Uterus (tissue), 4 donors: Measurements from ENCODE around the gene DUSP10. TPM values are rescaled to one million over a fixed set of nuclear protein-coding genes. Genes with fewer than 3 reads are reported as not detected.

Experiments
- DNase-seq, 2 donors: peaks; one replicate each; pipeline ENCODE4 v3.0.0-alpha.2; 2019 to 2020
- H3K27ac ChIP-seq, 2 donors: fragments of 200-600 bp; sonication (generic); 1 replicate in 1 of 2; 2 replicates in 1 of 2; pipeline ENCODE4 v1.5.1; 2016 to 2018
- H3K27me3 ChIP-seq, 2 donors: fragments of 200-600 bp; sonication (generic); one replicate each; pipeline ENCODE4 v1.5.1; 2018 to 2019; ENCODE audit warnings: control low read depth in 1 of 2
- H3K36me3 ChIP-seq, 2 donors: fragments of 200-600 bp; sonication (generic); one replicate each; pipeline ENCODE4 v1.5.1; 2019; ENCODE audit warnings: control low read depth in 1 of 2
- H3K4me1 ChIP-seq, 2 donors: fragments of 200-600 bp; sonication (generic); one replicate each; pipeline ENCODE4 v1.5.1; 2018 to 2019; ENCODE audit warnings: control low read depth in 1 of 2
- H3K4me3 ChIP-seq, 2 donors: fragments of 200-600 bp; sonication (generic); 1 replicate in 1 of 2; 2 replicates in 1 of 2; pipeline ENCODE4 v1.5.1; 2018 to 2019; ENCODE audit warnings: mild to moderate bottlenecking in 1 of 2
- H3K9me3 ChIP-seq, 2 donors: fragments of 200-600 bp; sonication (generic); one replicate each; pipeline ENCODE4 v1.5.1; 2019; ENCODE audit warnings: control low read depth in 1 of 2
- POLR2A ChIP-seq, 2 donors: fragments of 450-650 bp; IDR thresholded peaks; one replicate each; pipeline ENCODE4 v1.6.1; 2016; ENCODE audit warnings: antibody characterized with exemption in 2 of 2, mild to moderate bottlenecking in 1 of 2, moderate library complexity in 1 of 2
- intact Hi-C: fragments of 100-400 bp; cut with DNase I; formaldehyde crosslinking; loops from one replicate; pipeline ENCODE4 v1.15.1; 2023; ENCODE audit warnings: low total_unique reads
- total RNA-seq, 4 donors: library from RNA; depleted of rRNA in 3 of 4; stranded (reverse); fragments of >200 nt in 3 of 4; gene quantifications; one replicate each; pipeline versions ENCODE4 v1.1.0 to v1.2.4, GENCODE V29; 2014 to 2023
- TF ChIP-seq, protein P1 (sequence below), 4 experiments: fragments of 200-600 bp in 2 of 4; fragments of 450-650 bp in 2 of 4; sonication (generic) in 2 of 4; IDR thresholded peaks; one replicate each; pipeline ENCODE4 v1.5.1; 2016 to 2019; ENCODE audit warnings: antibody characterized with exemption in 4 of 4, mild to moderate bottlenecking in 2 of 4, moderate library complexity in 1 of 4
- donor health status: DM: yes; HTN: yes; CAD: no.

Gene DUSP10
- total RNA-seq, 4 donors from 2014 or later: 0.26 to 10.9 (median 5.5) TPM

DNA sequence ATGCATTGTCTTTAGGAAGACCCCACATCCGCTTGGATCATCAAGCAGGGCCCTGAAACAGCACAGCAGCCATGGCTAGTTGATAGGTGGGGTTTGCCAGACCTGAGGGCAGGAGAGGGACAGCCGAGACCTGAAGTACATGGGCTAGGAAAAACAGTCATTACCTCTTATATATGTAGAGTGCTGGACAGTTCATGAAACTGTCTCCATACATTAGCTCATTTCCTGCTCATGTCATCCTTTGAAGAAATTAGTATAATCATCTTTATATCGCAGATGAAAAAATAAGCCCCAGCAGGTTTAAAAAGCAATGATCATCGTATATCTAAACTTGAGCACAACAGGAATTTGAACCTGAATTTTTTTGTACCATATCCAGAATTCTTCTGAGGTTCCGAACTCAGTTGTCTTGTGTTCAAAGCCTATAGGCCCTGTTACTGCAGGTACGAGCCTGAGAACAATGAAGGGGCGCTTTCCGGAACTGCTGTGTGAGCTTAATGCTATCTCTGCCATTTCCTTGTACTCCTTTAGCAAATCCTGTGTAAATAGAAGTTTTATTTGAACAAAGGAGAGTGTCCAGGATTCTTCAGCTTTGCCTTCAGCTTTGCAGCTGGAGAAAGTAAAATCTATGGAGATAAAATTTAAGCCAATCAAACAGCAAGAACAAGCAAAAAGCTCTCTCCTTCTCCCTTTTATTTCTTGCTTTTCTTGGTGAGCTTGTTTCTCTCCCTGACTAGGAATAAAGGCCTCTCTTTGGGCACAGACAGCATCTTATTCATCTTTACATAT lies 32.4 kb upstream of the DUSP10 start:
- H3K27me3 ChIP-seq: no peaks in the 10 kb centered on the region
- intact Hi-C loops: no loop called here
- no peak overlapping the region for H3K27ac ChIP-seq
- no peaks in the 10 kb centered on the region for H3K36me3 ChIP-seq
- H3K9me3 ChIP-seq: no peaks in the 10 kb centered on the region
- no peak overlapping the region for H3K4me3 ChIP-seq
- H3K4me1 ChIP-seq: no peaks in the 10 kb centered on the region
- no peak for DNase-seq
- TF ChIP-seq POLR2A (IDR thresholded peaks at IDR 0.05): no peak
- TF ChIP-seq, protein P1, sequence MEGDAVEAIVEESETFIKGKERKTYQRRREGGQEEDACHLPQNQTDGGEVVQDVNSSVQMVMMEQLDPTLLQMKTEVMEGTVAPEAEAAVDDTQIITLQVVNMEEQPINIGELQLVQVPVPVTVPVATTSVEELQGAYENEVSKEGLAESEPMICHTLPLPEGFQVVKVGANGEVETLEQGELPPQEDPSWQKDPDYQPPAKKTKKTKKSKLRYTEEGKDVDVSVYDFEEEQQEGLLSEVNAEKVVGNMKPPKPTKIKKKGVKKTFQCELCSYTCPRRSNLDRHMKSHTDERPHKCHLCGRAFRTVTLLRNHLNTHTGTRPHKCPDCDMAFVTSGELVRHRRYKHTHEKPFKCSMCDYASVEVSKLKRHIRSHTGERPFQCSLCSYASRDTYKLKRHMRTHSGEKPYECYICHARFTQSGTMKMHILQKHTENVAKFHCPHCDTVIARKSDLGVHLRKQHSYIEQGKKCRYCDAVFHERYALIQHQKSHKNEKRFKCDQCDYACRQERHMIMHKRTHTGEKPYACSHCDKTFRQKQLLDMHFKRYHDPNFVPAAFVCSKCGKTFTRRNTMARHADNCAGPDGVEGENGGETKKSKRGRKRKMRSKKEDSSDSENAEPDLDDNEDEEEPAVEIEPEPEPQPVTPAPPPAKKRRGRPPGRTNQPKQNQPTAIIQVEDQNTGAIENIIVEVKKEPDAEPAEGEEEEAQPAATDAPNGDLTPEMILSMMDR (IDR thresholded peaks at IDR 0.05): no peak

DNA sequence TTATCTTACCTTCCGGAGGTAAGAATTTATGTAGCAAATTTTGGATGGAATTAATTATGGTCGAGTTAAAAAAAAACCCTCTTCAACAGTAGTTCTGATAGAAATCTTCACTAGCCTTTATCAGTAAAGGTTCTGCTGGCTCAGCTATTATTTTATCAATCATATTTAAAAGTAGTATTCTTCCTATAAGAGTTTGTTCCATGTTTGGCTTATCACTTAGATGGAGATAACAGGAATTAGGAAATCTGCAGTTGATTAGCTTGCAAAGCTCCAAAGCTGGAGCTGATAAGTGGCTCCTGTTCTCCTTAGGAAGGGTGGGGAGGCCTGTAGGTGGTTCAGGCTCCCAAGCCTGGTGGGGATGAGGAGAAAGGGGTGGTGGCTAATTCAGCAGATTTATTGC lies 31.5 kb upstream of the DUSP10 start:
- DNase-seq: no peak
- H3K36me3 ChIP-seq: no peaks in the 10 kb centered on the region
- no peak overlapping the region for H3K27ac ChIP-seq
- no peak for TF ChIP-seq POLR2A (IDR thresholded peaks at IDR 0.05)
- TF ChIP-seq, protein P1 (IDR thresholded peaks at IDR 0.05): no peak
- H3K9me3 ChIP-seq: no peaks in the 10 kb centered on the region
- H3K27me3 ChIP-seq: no peaks in the 10 kb centered on the region
- H3K4me3 ChIP-seq: no peak overlapping the region
- intact Hi-C loops: no loop called here
- H3K4me1 ChIP-seq: no peaks in the 10 kb centered on the region

DNA sequence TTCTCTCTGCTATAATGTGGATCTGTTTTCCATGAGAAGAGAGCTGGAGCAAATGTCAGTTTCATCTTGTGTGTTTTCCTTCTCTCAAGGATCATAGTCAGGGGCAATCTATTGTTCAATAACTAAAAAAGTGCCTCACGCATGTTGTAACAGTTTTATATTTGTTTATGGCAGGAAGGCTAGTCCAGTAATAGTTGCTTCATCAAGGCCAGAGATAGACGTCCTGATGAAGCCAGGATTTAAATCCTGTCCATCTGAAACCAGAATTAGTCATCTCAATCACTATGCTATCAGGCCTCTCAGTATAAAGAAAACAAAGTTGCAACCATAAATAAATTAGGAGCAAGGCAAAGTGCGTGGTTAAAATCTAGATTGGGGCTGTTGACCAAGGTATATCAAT lies 30.2 kb upstream of the DUSP10 start:
- Histone ChIP-seq H3K36me3 (no peaks in the 10 kb centered on the region), H3K4me1 (no peaks in the 10 kb centered on the region), H3K27ac (no peak overlapping the region), H3K9me3 (no peaks in the 10 kb centered on the region), H3K4me3 (no peak overlapping the region), H3K27me3 (no peaks in the 10 kb centered on the region)
- no peak for DNase-seq
- no peak for TF ChIP-seq POLR2A (IDR thresholded peaks at IDR 0.05)
- TF ChIP-seq, protein P1 (IDR thresholded peaks at IDR 0.05): no peak
- intact Hi-C loops: no loop called here

DNA sequence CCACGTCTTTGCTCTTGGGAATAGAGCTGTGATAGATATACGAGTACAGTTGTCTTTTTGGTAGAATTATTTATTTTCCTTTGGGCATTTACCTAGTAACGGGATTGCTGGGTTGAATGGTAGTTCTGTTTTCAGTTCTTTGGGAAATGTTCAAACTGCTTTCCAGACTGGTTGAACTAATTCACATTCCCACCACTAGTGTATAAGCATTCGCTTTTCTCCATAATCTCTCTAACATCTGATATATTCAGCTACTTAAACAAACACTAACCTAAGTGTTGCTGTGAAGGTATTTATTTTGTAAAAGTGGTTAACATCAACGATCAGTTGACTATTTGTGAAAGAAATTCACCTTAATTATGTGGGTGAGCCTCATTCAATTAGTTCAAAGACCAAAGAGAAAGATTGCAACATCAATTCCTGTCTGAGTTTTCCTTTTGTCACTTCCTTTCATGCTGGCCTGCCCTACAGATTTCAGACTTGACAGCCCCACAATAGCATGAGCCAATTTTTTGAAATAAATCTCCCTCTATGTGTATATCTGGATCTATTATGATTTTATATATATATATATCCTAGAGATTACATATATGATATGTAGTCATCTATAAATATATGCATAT lies 26.7 kb upstream of the DUSP10 start:
- H3K27me3 ChIP-seq: no peaks in the 10 kb centered on the region
- no peaks in the 10 kb centered on the region for H3K36me3 ChIP-seq
- H3K4me1 ChIP-seq: no peaks in the 10 kb centered on the region
- intact Hi-C loops: no loop called here
- no peak overlapping the region for H3K27ac ChIP-seq
- DNase-seq: no peak
- no peak overlapping the region for H3K4me3 ChIP-seq
- no peaks in the 10 kb centered on the region for H3K9me3 ChIP-seq
- TF ChIP-seq, protein P1 (IDR thresholded peaks at IDR 0.05): peak in 1 of 4 experiments; percentile 5
- TF ChIP-seq POLR2A (IDR thresholded peaks at IDR 0.05): no peak

GRCh38 chr1:221766210-221766609 lies 24.3 kb upstream of the DUSP10 start:
- DNase-seq: no peak
- no peak overlapping the region for H3K27ac ChIP-seq
- intact Hi-C loops: no loop called here
- no peak overlapping the region for H3K4me3 ChIP-seq
- no peaks in the 10 kb centered on the region for H3K4me1 ChIP-seq
- H3K9me3 ChIP-seq: no peaks in the 10 kb centered on the region
- TF ChIP-seq, protein P1 (IDR thresholded peaks at IDR 0.05): no peak
- no peak for TF ChIP-seq POLR2A (IDR thresholded peaks at IDR 0.05)
- no peaks in the 10 kb centered on the region for H3K27me3 ChIP-seq
- H3K36me3 ChIP-seq: no peaks in the 10 kb centered on the region
